Activated CD8-positive, alpha-beta T cell treated with anti-CD3 and anti-CD28 coated beads for 36 hours (primary cell): Measurements from ENCODE around the gene NECTIN3. TPM values are rescaled to one million over a fixed set of nuclear protein-coding genes. Genes with fewer than 3 reads are reported as not detected.

ENCODE experiments used
- ATAC-seq: fragments of 200-7000 bp; cut with Tn5 transposase; one replicate; pipeline ENCODE4 v1.10.0; 2021; ENCODE audit warnings: mild to moderate bottlenecking, moderate library complexity
- CTCF ChIA-PET: fragments of 350-600 bp; sonication (Branson Sonifier 250); formaldehyde crosslinking; loops from one replicate; lab custom pipeline; 2021; ENCODE audit warnings: antibody characterized with exemption; lab: Charles Lee
- POLR2A ChIA-PET: fragments of 350-600 bp; sonication (Branson Sonifier 250); formaldehyde crosslinking; loops from one replicate; lab custom pipeline; 2021; ENCODE audit warnings: antibody characterized with exemption; lab: Charles Lee
- DNase-seq: peaks from one replicate; pipeline ENCODE4 v3.0.0-alpha.2; 2020
- H3K27ac Mint-ChIP-seq: one replicate; pipeline ENCODE4 v1.8.0; 2021; ENCODE audit warnings: mild to moderate bottlenecking, mixed read lengths
- H3K27me3 Mint-ChIP-seq: one replicate; pipeline ENCODE4 v1.8.0; 2021; ENCODE audit warnings: mixed read lengths
- H3K36me3 Mint-ChIP-seq: one replicate; pipeline ENCODE4 v1.8.0; 2021; ENCODE audit warnings: low read depth, mixed read lengths
- H3K4me1 Mint-ChIP-seq: one replicate; pipeline ENCODE4 v1.8.0; 2021; ENCODE audit warnings: low read depth, mixed read lengths
- H3K4me3 Mint-ChIP-seq: one replicate; pipeline ENCODE4 v1.8.0; 2021; ENCODE audit warnings: mild to moderate bottlenecking, moderate library complexity, mixed read lengths
- H3K9me3 Mint-ChIP-seq: one replicate; pipeline ENCODE4 v1.8.0; 2021; ENCODE audit warnings: mixed read lengths
- CTCF ChIP-seq: fragments of 200-600 bp; IDR thresholded peaks from one replicate; pipeline ENCODE4 v1.8.0; 2022; ENCODE audit warnings: antibody characterized with exemption, mild to moderate bottlenecking
- intact Hi-C: fragments of 100-400 bp; cut with micrococcal nuclease; formaldehyde crosslinking; loops from one replicate; pipeline ENCODE4 v1.10.0; 2022
- total RNA-seq, 2 experiments: library from RNA; stranded (reverse); gene quantifications; one replicate each; pipeline ENCODE4 v1.2.3, GENCODE V29; 2021

NECTIN3 gene
- total RNA-seq, 2 experiments from 2014 or later = 3.0 to 4.3 TPM

- CTCF ChIA-PET = no interaction called here
- peak; percentile 8 for DNase-seq
Measured at GRCh38 chr3:111210003-111210711, 138.5 kb downstream of the NECTIN3 start.

GRCh38 chr3:111210866-111211564, 139.4 kb downstream of the NECTIN3 start:
- POLR2A ChIA-PET = no interaction called here
- intact Hi-C loops = no loop called here
- Mint-ChIP-seq H3K9me3 (no peaks in the 10 kb centered on the region), H3K36me3 (no peaks in the 10 kb centered on the region), H3K4me3 (no peak overlapping the region), H3K27ac (no peak overlapping the region), H3K4me1 (no peaks in the 10 kb centered on the region), H3K27me3 (no peaks in the 10 kb centered on the region)
- CTCF ChIA-PET = interaction anchor here (1.1 to 1.6 kb wide), 2 partner anchors 14 to 328 kb away, joined by 3 read pairs; no protein-coding TSS in a partner anchor
- ATAC-seq (no peak), DNase-seq (no peak)
- no peak for TF ChIP-seq CTCF

More at GRCh38 chr3:111210003-111210711, 138.5 kb downstream of the NECTIN3 start:
- ATAC-seq = no peak
- H3K36me3 Mint-ChIP-seq = no peaks in the 10 kb centered on the region
- POLR2A ChIA-PET = no interaction called here
- no peak overlapping the region for H3K27ac Mint-ChIP-seq
- TF ChIP-seq CTCF = no peak
- H3K4me1 Mint-ChIP-seq = no peaks in the 10 kb centered on the region
- no peaks in the 10 kb centered on the region for H3K9me3 Mint-ChIP-seq
- intact Hi-C loops = no loop called here
- H3K27me3 Mint-ChIP-seq = no peaks in the 10 kb centered on the region
- H3K4me3 Mint-ChIP-seq = no peak overlapping the region

- intact Hi-C loops = no loop called here
- no peak for DNase-seq
- Mint-ChIP-seq H3K27me3 (no peaks in the 10 kb centered on the region), H3K27ac (no peak overlapping the region), H3K4me1 (no peaks in the 10 kb centered on the region), H3K36me3 (no peaks in the 10 kb centered on the region), H3K4me3 (no peak overlapping the region), H3K9me3 (no peaks in the 10 kb centered on the region)
- ChIA-PET CTCF (interaction anchor here (1.6 kb wide), 1 partner anchor 16 kb away, joined by 3 read pairs; no protein-coding TSS in a partner anchor), POLR2A (no interaction called here)
- TF ChIP-seq CTCF = no peak
- ATAC-seq = no peak
Measured at GRCh38 chr3:111212511-111212910, 140.9 kb downstream of the NECTIN3 start.

GRCh38 chr3:111215481-111215880, 143.9 kb downstream of the NECTIN3 start:
- Mint-ChIP-seq H3K27me3 (no peaks in the 10 kb centered on the region), H3K27ac (no peak overlapping the region), H3K4me1 (no peaks in the 10 kb centered on the region), H3K9me3 (no peaks in the 10 kb centered on the region), H3K36me3 (no peaks in the 10 kb centered on the region), H3K4me3 (no peak overlapping the region)
- intact Hi-C loops = no loop called here
- DNase-seq (no peak), ATAC-seq (no peak)
- CTCF ChIA-PET = no interaction called here
- no peak for TF ChIP-seq CTCF
- POLR2A ChIA-PET = no interaction called here

GRCh38 chr3:111218615-111219014, 147.0 kb downstream of the NECTIN3 start:
- POLR2A ChIA-PET = interaction anchor here (1.0 kb wide), 1 partner anchor 14 kb away, joined by 3 read pairs; no protein-coding TSS in a partner anchor
- H3K9me3 Mint-ChIP-seq = no peaks in the 10 kb centered on the region
- no peaks in the 10 kb centered on the region for H3K27me3 Mint-ChIP-seq
- no peak overlapping the region for H3K4me3 Mint-ChIP-seq
- no peak for DNase-seq
- TF ChIP-seq CTCF = no peak
- CTCF ChIA-PET = no interaction called here
- ATAC-seq = no peak
- intact Hi-C loops = no loop called here
- no peaks in the 10 kb centered on the region for H3K36me3 Mint-ChIP-seq
- no peaks in the 10 kb centered on the region for H3K4me1 Mint-ChIP-seq
- H3K27ac Mint-ChIP-seq = no peak overlapping the region
